Naive B cell (primary cell): ENCODE data around the gene VAMP8. TPM values are rescaled to one million over a fixed set of nuclear protein-coding genes. Genes with fewer than 3 reads are reported as not detected.
"Not testable (repeated sequence)": the region's sequence is repeated elsewhere in the genome, so short reads cannot be mapped to it uniquely, and the experiment has no call there.

Experiments used
- ATAC-seq, 2 donors: fragments of 150-1000 bp; cut with Tn5 transposase; 2 replicates each; pipeline ENCODE4 v1.10.0; 2021; ENCODE audit warnings: low read depth in 2 of 2, mild to moderate bottlenecking in 2 of 2, moderate library complexity in 2 of 2
- DNase-seq: peaks from one replicate; pipeline ENCODE4 v3.0.0; 2022
- H3K27ac Mint-ChIP-seq, 6 donors: one replicate each; pipeline ENCODE4 v1.8.0; 2020 to 2022; ENCODE audit warnings: mild to moderate bottlenecking in 6 of 6, mixed read lengths in 6 of 6, moderate library complexity in 5 of 6, inconsistent platforms in 2 of 6
- H3K27me3 Mint-ChIP-seq, 3 donors: one replicate each; pipeline ENCODE4 v1.8.0; 2021 to 2022; ENCODE audit warnings: mixed read lengths in 3 of 3, mild to moderate bottlenecking in 1 of 3
- H3K36me3 Mint-ChIP-seq, 2 donors: one replicate each; pipeline ENCODE4 v1.8.0; 2020 to 2022; ENCODE audit warnings: mixed read lengths in 2 of 2, inconsistent platforms in 1 of 2, mild to moderate bottlenecking in 1 of 2
- H3K4me1 Mint-ChIP-seq, 3 donors: one replicate each; pipeline ENCODE4 v1.8.0; 2020 to 2022; ENCODE audit warnings: mixed read lengths in 3 of 3, inconsistent platforms in 1 of 3, mild to moderate bottlenecking in 1 of 3, moderate library complexity in 1 of 3
- H3K4me3 Mint-ChIP-seq, 8 donors: one replicate each; pipeline ENCODE4 v1.8.0; 2020 to 2022; ENCODE audit warnings: mild to moderate bottlenecking in 8 of 8, mixed read lengths in 8 of 8, moderate library complexity in 8 of 8, inconsistent platforms in 2 of 8
- H3K9me3 Mint-ChIP-seq, 7 donors: one replicate each; pipeline ENCODE4 v1.8.0; 2020 to 2022; ENCODE audit warnings: mixed read lengths in 7 of 7, mild to moderate bottlenecking in 5 of 7, inconsistent platforms in 2 of 7, moderate library complexity in 1 of 7
- polyA plus RNA-seq, 6 donors: library from polyadenylated mRNA; unstranded; fragments of 300-500 nt; fragmentation: Illumina TruSeq; gene quantifications; one replicate each; pipeline ENCODE4 v1.2.3, GENCODE V29; 2021; ENCODE audit warnings: low read depth in 6 of 6

Gene VAMP8
- polyA plus RNA-seq, 6 donors from 2014 or later = 262 to 339 (median 305) TPM

GRCh38 chr2:85550486-85550885 lies 26.9 kb upstream of the VAMP8 start:
- peaks cover 0 to 8% of the 10 kb centered on the region in 2 donors for H3K36me3 Mint-ChIP-seq
- ATAC-seq = no peak
- H3K9me3 Mint-ChIP-seq = no peaks in the 10 kb centered on the region
- no peaks in the 10 kb centered on the region for H3K27me3 Mint-ChIP-seq
- peaks cover 6 to 12% (median 7%) of the 10 kb centered on the region in 3 donors for H3K4me1 Mint-ChIP-seq
- no peak for DNase-seq
- H3K4me3 Mint-ChIP-seq = no peak overlapping the region
- peak overlapping the region in 2 of 6 donors; percentile 54 to 80 for H3K27ac Mint-ChIP-seq

GRCh38 chr2:85551698-85552678 lies 25.4 kb upstream of the VAMP8 start:
- H3K27ac Mint-ChIP-seq = peak overlapping the region in 3 of 6 donors; percentile 32 to 57 (median 51)
- H3K4me1 Mint-ChIP-seq = peaks cover 6 to 12% (median 7%) of the 10 kb centered on the region in 3 donors
- no peaks in the 10 kb centered on the region for H3K9me3 Mint-ChIP-seq
- DNase-seq = peak; percentile 86
- H3K4me3 Mint-ChIP-seq = peak overlapping the region in 1 of 8 donors; percentile 33
- H3K27me3 Mint-ChIP-seq = no peaks in the 10 kb centered on the region
- peaks cover 5 to 8% of the 10 kb centered on the region in 2 donors for H3K36me3 Mint-ChIP-seq
- ATAC-seq = peak; percentile 97 to 100

- Mint-ChIP-seq H3K9me3 (no peaks in the 10 kb centered on the region), H3K27me3 (no peaks in the 10 kb centered on the region), H3K4me3 (no peak overlapping the region), H3K4me1 (peaks cover 6 to 12% (median 7%) of the 10 kb centered on the region in 3 donors), H3K36me3 (peaks cover 5 to 8% of the 10 kb centered on the region in 2 donors), H3K27ac (peak overlapping the region in 1 of 6 donors; percentile 22)
- DNase-seq (no peak), ATAC-seq (no peak)
Observed at GRCh38 chr2:85553184-85553583, 24.2 kb upstream of the VAMP8 start.

- H3K9me3 Mint-ChIP-seq = no peaks in the 10 kb centered on the region
- ATAC-seq (no peak), DNase-seq (no peak)
- peak overlapping the region in 1 of 6 donors; percentile 83 for H3K27ac Mint-ChIP-seq
- no peaks in the 10 kb centered on the region for H3K27me3 Mint-ChIP-seq
- peaks cover 5 to 8% of the 10 kb centered on the region in 2 donors for H3K36me3 Mint-ChIP-seq
- H3K4me3 Mint-ChIP-seq = peak overlapping the region in 1 of 8 donors; percentile 15
- peaks cover 8 to 21% (median 16%) of the 10 kb centered on the region in 3 donors for H3K4me1 Mint-ChIP-seq
Observed at GRCh38 chr2:85554980-85555612, 22.3 kb upstream of the VAMP8 start.

GRCh38 chr2:85557130-85557529 lies 20.3 kb upstream of the VAMP8 start:
- Mint-ChIP-seq H3K4me3 (peak overlapping the region in 1 of 8 donors; percentile 62), H3K9me3 (no peaks in the 10 kb centered on the region), H3K36me3 (peaks cover 5 to 8% of the 10 kb centered on the region in 2 donors), H3K27ac (no peak overlapping the region), H3K4me1 (peaks cover 15 to 29% (median 27%) of the 10 kb centered on the region in 3 donors), H3K27me3 (no peaks in the 10 kb centered on the region)
- ATAC-seq (no peak), DNase-seq (no peak)

GRCh38 chr2:85558160-85558559 lies 19.2 kb upstream of the VAMP8 start:
- H3K4me1 Mint-ChIP-seq = peaks cover 12 to 31% (median 31%) of the 10 kb centered on the region in 3 donors
- peaks cover 5 to 8% of the 10 kb centered on the region in 2 donors for H3K36me3 Mint-ChIP-seq
- ATAC-seq = no peak
- H3K4me3 Mint-ChIP-seq = peak overlapping the region in 2 of 8 donors; percentile 16 to 62
- H3K27ac Mint-ChIP-seq = peak overlapping the region in 1 of 6 donors; percentile 34
- no peaks in the 10 kb centered on the region for H3K27me3 Mint-ChIP-seq
- DNase-seq = no peak
- H3K9me3 Mint-ChIP-seq = no peaks in the 10 kb centered on the region

GRCh38 chr2:85560403-85560726 lies 17.0 kb upstream of the VAMP8 start:
- peak overlapping the region; percentile 90 to 99 (median 98) for H3K4me3 Mint-ChIP-seq
- H3K27me3 Mint-ChIP-seq, H3K9me3 Mint-ChIP-seq, ATAC-seq, DNase-seq, H3K36me3 Mint-ChIP-seq: not testable (repeated sequence)
- H3K27ac Mint-ChIP-seq = peak overlapping the region in 5 of 6 donors; percentile 59 to 93 (median 81)
- H3K4me1 Mint-ChIP-seq = peaks cover 18 to 44% (median 40%) of the 10 kb centered on the region in 3 donors

- Mint-ChIP-seq H3K27ac (peak overlapping the region; percentile 92 to 98 (median 97)), H3K9me3 (no peaks in the 10 kb centered on the region), H3K36me3 (peaks cover 0 to 5% of the 10 kb centered on the region in 2 donors), H3K4me1 (peaks cover 18 to 44% (median 40%) of the 10 kb centered on the region in 3 donors), H3K4me3 (peak overlapping the region; percentile 90 to 99 (median 98)), H3K27me3 (no peaks in the 10 kb centered on the region)
- ATAC-seq (no peak), DNase-seq (no peak)
Observed at GRCh38 chr2:85560812-85561279, 16.5 kb upstream of the VAMP8 start.

GRCh38 chr2:85561280-85562212 lies 15.8 kb upstream of the VAMP8 start, which contains the start of gene GGCX:
Gene GGCX (minus strand): TSS chr2:85561493. CDS start chr2:85561428, 65 bp downstream.
- Mint-ChIP-seq H3K4me3 (peak within 1 kb of the TSS; percentile 90 to 99 (median 98)), H3K9me3 (no peaks in the 10 kb centered on the region), H3K4me1 (peaks cover 18 to 44% (median 40%) of the 10 kb centered on the region in 3 donors), H3K27me3 (no peaks in the 10 kb centered on the region), H3K27ac (peak within 1 kb of the TSS; percentile 92 to 98 (median 97)), H3K36me3 (peaks cover 0 to under 1% of the 10 kb centered on the region in 2 donors)
- DNase-seq = peak; percentile 88
- peak; percentile 90 for ATAC-seq

- Mint-ChIP-seq H3K4me3 (peak overlapping the region in 6 of 8 donors; percentile 2 to 68 (median 30)), H3K4me1 (peaks cover 16 to 44% (median 40%) of the 10 kb centered on the region in 3 donors)
Observed at GRCh38 chr2:85564144-85564563, 13.2 kb upstream of the VAMP8 start.

GRCh38 chr2:85566265-85566664 lies 11.1 kb upstream of the VAMP8 start:
- Mint-ChIP-seq H3K27me3 (peaks cover 0 to 10% (median 8%) of the 10 kb centered on the region in 3 donors), H3K9me3 (no peaks in the 10 kb centered on the region), H3K4me1 (peaks cover 9 to 25% (median 21%) of the 10 kb centered on the region in 3 donors), H3K4me3 (no peak overlapping the region), H3K36me3 (no peaks in the 10 kb centered on the region), H3K27ac (no peak overlapping the region)
- DNase-seq (no peak), ATAC-seq (no peak)

More at GRCh38 chr2:85564144-85564563, 13.2 kb upstream of the VAMP8 start:
- ATAC-seq = peak; percentile 58 to 59
- H3K36me3 Mint-ChIP-seq = no peaks in the 10 kb centered on the region
- H3K9me3 Mint-ChIP-seq = no peaks in the 10 kb centered on the region
- peak overlapping the region; percentile 6 to 85 (median 56) for H3K27ac Mint-ChIP-seq
- peak; percentile 62 for DNase-seq
- H3K27me3 Mint-ChIP-seq = no peaks in the 10 kb centered on the region

- Mint-ChIP-seq H3K27ac (no peak overlapping the region), H3K4me1 (peaks cover 29 to 35% (median 34%) of the 10 kb centered on the region in 3 donors), H3K4me3 (peak overlapping the region in 2 of 8 donors; percentile 20 to 91), H3K9me3 (no peaks in the 10 kb centered on the region), H3K36me3 (no peaks in the 10 kb centered on the region), H3K27me3 (peaks cover 0 to 5% (median under 1%) of the 10 kb centered on the region in 3 donors)
- ATAC-seq (no peak), DNase-seq (no peak)
Observed at GRCh38 chr2:85575739-85576138, 1.6 kb upstream of the VAMP8 start.
